ENCODE data around the gene MCC. TPM values are rescaled to one million over a fixed set of nuclear protein-coding genes. Genes with fewer than 3 reads are reported as not detected.
A peak's percentile ranks its signal among the peaks of the same experiment; 100 is the strongest.

The MCC gene
- total and polyA plus RNA-seq, 2 donors (not counting 1 experiment from before 2014, with no cell fraction given), result 3.2 to 41.3 TPM

GRCh38 chr5:113382731-113383130 lies 105.5 kb downstream of the MCC start:
- Histone ChIP-seq H3K4me2 (ENCODE audit: extremely low read depth, insufficient read depth, low read length) (no peak overlapping the region), H4K20me1 (ENCODE audit: control insufficient read depth, extremely low read depth, insufficient read depth, low read length) (no peaks in the 10 kb centered on the region), H3K36me3 (ENCODE audit: control insufficient read depth, insufficient read depth, low read length) (no peaks in the 10 kb centered on the region), H3K27ac (ENCODE audit: insufficient read depth, low read length) (no peak overlapping the region), H3K9me3 (ENCODE audit: control insufficient read depth, insufficient read depth, low read depth, low read length) (no peaks in the 10 kb centered on the region), H2AFZ (ENCODE audit: low read length) (no peak overlapping the region), H3K4me1 (ENCODE audit: control insufficient read depth, extremely low read depth, insufficient read depth, low read length) (no peaks in the 10 kb centered on the region), H3K79me2 (ENCODE audit: control insufficient read depth, insufficient read depth, low read length) (no peaks in the 10 kb centered on the region), H3K9ac (ENCODE audit: insufficient read depth, low read length) (no peak overlapping the region), H3K4me3 (replicated peaks in 1 of 4; ENCODE audit: control extremely low read depth in 1 of 4, insufficient read depth in 1 of 4, low read depth in 3 of 4, low read length in 4 of 4) (no peak overlapping the region), H3K27me3 (ENCODE audit: control insufficient read depth, insufficient read depth, low read length) (no peaks in the 10 kb centered on the region)
- DNase-seq (ENCODE audit: low read depth in 2 of 2), result no peak
- TF ChIP-seq CTCF (conservative IDR thresholded peaks at IDR 0.05 in 1 of 2, IDR thresholded peaks at IDR 0.05 in 1 of 2; ENCODE audit: low read depth in 1 of 2, low read length in 2 of 2) (no peak), EZH2 (IDR thresholded peaks at IDR 0.05; ENCODE audit: low read length, missing control alignments) (no peak)

GRCh38 chr5:113381791-113382190 lies 106.5 kb downstream of the MCC start:
- Histone ChIP-seq H3K9ac (ENCODE audit: insufficient read depth, low read length) (no peak overlapping the region), H3K9me3 (ENCODE audit: control insufficient read depth, insufficient read depth, low read depth, low read length) (no peaks in the 10 kb centered on the region), H3K79me2 (ENCODE audit: control insufficient read depth, insufficient read depth, low read length) (no peaks in the 10 kb centered on the region), H4K20me1 (ENCODE audit: control insufficient read depth, extremely low read depth, insufficient read depth, low read length) (no peaks in the 10 kb centered on the region), H3K27ac (ENCODE audit: insufficient read depth, low read length) (no peak overlapping the region), H3K36me3 (ENCODE audit: control insufficient read depth, insufficient read depth, low read length) (no peaks in the 10 kb centered on the region), H2AFZ (ENCODE audit: low read length) (no peak overlapping the region), H3K27me3 (ENCODE audit: control insufficient read depth, insufficient read depth, low read length) (no peaks in the 10 kb centered on the region), H3K4me2 (ENCODE audit: extremely low read depth, insufficient read depth, low read length) (no peak overlapping the region), H3K4me1 (ENCODE audit: control insufficient read depth, extremely low read depth, insufficient read depth, low read length) (no peaks in the 10 kb centered on the region), H3K4me3 (replicated peaks in 1 of 4; ENCODE audit: control extremely low read depth in 1 of 4, insufficient read depth in 1 of 4, low read depth in 3 of 4, low read length in 4 of 4) (no peak overlapping the region)
- DNase-seq (ENCODE audit: low read depth in 2 of 2), result peak in 1 of 2 donors; percentile 47
- TF ChIP-seq CTCF (conservative IDR thresholded peaks at IDR 0.05 in 1 of 2, IDR thresholded peaks at IDR 0.05 in 1 of 2; ENCODE audit: low read depth in 1 of 2, low read length in 2 of 2) (no peak), EZH2 (IDR thresholded peaks at IDR 0.05; ENCODE audit: low read length, missing control alignments) (no peak)

GRCh38 chr5:113380807-113381326 lies 107.4 kb downstream of the MCC start:
- no peaks in the 10 kb centered on the region for H4K20me1 ChIP-seq (ENCODE audit: control insufficient read depth, extremely low read depth, insufficient read depth, low read length)
- no peak for TF ChIP-seq CTCF (conservative IDR thresholded peaks at IDR 0.05 in 1 of 2, IDR thresholded peaks at IDR 0.05 in 1 of 2; ENCODE audit: low read depth in 1 of 2, low read length in 2 of 2)
- TF ChIP-seq EZH2 (IDR thresholded peaks at IDR 0.05; ENCODE audit: low read length, missing control alignments), result no peak
- peak in 1 of 2 donors; percentile 69 for DNase-seq (ENCODE audit: low read depth in 2 of 2)
- no peaks in the 10 kb centered on the region for H3K9me3 ChIP-seq (ENCODE audit: control insufficient read depth, insufficient read depth, low read depth, low read length)
- no peaks in the 10 kb centered on the region for H3K79me2 ChIP-seq (ENCODE audit: control insufficient read depth, insufficient read depth, low read length)
- no peak overlapping the region for H3K27ac ChIP-seq (ENCODE audit: insufficient read depth, low read length)
- H3K9ac ChIP-seq (ENCODE audit: insufficient read depth, low read length), result no peak overlapping the region
- no peak overlapping the region for H2AFZ ChIP-seq (ENCODE audit: low read length)
- H3K27me3 ChIP-seq (ENCODE audit: control insufficient read depth, insufficient read depth, low read length), result no peaks in the 10 kb centered on the region
- no peaks in the 10 kb centered on the region for H3K4me1 ChIP-seq (ENCODE audit: control insufficient read depth, extremely low read depth, insufficient read depth, low read length)
- no peak overlapping the region for H3K4me2 ChIP-seq (ENCODE audit: extremely low read depth, insufficient read depth, low read length)
- H3K36me3 ChIP-seq (ENCODE audit: control insufficient read depth, insufficient read depth, low read length), result no peaks in the 10 kb centered on the region
- no peak overlapping the region for H3K4me3 ChIP-seq (replicated peaks in 1 of 4; ENCODE audit: control extremely low read depth in 1 of 4, insufficient read depth in 1 of 4, low read depth in 3 of 4, low read length in 4 of 4)
